ENCODE measurements around the gene LARGE1. TPM values are rescaled to one million over a fixed set of nuclear protein-coding genes. Genes with fewer than 3 reads are reported as not detected.

The LARGE1 gene
- total and polyA plus RNA-seq, 2 of the 4 experiments (the other 2 are of a cell fraction) = 6.2 to 12.4 TPM

DNA sequence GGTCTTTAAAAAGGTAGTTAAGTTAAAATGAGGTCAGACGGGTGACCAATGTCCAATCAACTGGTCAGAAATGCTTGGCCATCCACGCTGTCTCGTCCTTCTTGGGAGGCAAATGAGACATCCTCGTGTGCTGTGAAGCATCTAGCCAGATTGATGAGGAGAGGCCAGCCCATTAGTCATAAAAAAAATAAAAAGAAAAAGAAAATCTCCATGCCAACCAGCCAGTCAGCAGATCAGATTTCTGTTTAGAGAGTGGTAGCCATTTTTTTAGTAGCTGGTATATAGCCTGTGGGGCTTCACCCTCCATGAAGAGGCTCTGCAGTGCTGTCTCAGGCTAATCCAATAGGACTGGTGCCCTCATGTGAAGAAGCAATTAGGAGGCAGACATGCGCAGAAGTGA is 519.0 kb downstream of the LARGE1 start:
- Histone ChIP-seq H4K5ac (ENCODE audit: low read depth, low read length) (no peak overlapping the region), H3K14ac (replicated peaks; ENCODE audit: low read depth, low read length) (no peak overlapping the region), H3K79me1 (ENCODE audit: low read depth in 1 of 2, low read length in 2 of 2) (no peaks in the 10 kb centered on the region), H2BK20ac (ENCODE audit: low read depth, low read length) (no peak overlapping the region), H3K56ac (ENCODE audit: extremely low read depth, insufficient read depth, low read length) (no peak overlapping the region), H2BK5ac (ENCODE audit: low read depth, low read length, poor library complexity, severe bottlenecking) (no peak overlapping the region), H3K18ac (ENCODE audit: low read depth, low read length) (no peak overlapping the region), H4K20me1 (ENCODE audit: insufficient read depth, low read length) (no peaks in the 10 kb centered on the region), H2AK9ac (replicated peaks; ENCODE audit: low read depth, low read length, poor library complexity) (no peak overlapping the region), H3K9me1 (ENCODE audit: insufficient read depth, low read length) (0 out of 2 replicates have a peak, but pooled peaks cover 3% of the 10 kb centered on the region), H3K4me3 (ENCODE audit: insufficient read depth, low read depth, low read length) (no peak overlapping the region), H3K36me3 (ENCODE audit: control insufficient read depth, insufficient read depth, low read length) (no peaks in the 10 kb centered on the region; the same call in 1 of the 2 replicates), H2BK15ac (ENCODE audit: low read depth, low read length) (no peak overlapping the region), H2BK120ac (ENCODE audit: low read depth, low read length) (no peak overlapping the region), H3K9ac (ENCODE audit: low read depth, low read length) (no peak overlapping the region), H3K4me2 (ENCODE audit: low read depth, low read length) (no peak overlapping the region), H2AFZ (replicated peaks; ENCODE audit: low read length, poor library complexity) (no peak overlapping the region), H4K8ac (ENCODE audit: low read depth in 2 of 2, low read length in 2 of 2) (no peak overlapping the region), H2AK5ac (ENCODE audit: low read depth, low read length) (no peak overlapping the region), H3K27ac (ENCODE audit: insufficient read depth, low read length) (no peak overlapping the region), H3K9me3 (ENCODE audit: control insufficient read depth, insufficient read depth, low read length) (no peaks in the 10 kb centered on the region), H3K23ac (ENCODE audit: low read depth, low read length) (no peak overlapping the region), H3K27me3 (ENCODE audit: control insufficient read depth, insufficient read depth, low read length) (no peaks in the 10 kb centered on the region), H4K91ac (ENCODE audit: insufficient read depth, low read depth, low read length) (no peak overlapping the region), H3K4me1 (ENCODE audit: control insufficient read depth, insufficient read depth, low read length) (peaks cover 7% of the 10 kb centered on the region), H3K4ac (ENCODE audit: low read depth, low read length) (no peak overlapping the region)
- intact Hi-C loops (cut with micrococcal nuclease) = no loop called here
- WGBS, 2 experiments (ENCODE audit: extremely low coverage in 2 of 2, insufficient read length in 1 of 2) = no CpG with 5 or more reads among the region's 5 CpGs
- dilution Hi-C loops (cut with HindIII; ENCODE audit: low sequenced_read_pairs, unreplicated experiment) = no loop called here
- no TSS peak for BruUV-seq (replicated peaks)
- DNase-seq (peak; percentile 75), ATAC-seq (ENCODE audit: low read depth) (peak; percentile 87)
- POLR2A ChIA-PET (ENCODE audit: unreplicated experiment) = no interaction called here
- TF ChIP-seq FOS (IDR thresholded peaks at IDR 0.05; ENCODE audit: low read depth, low read length) (peak; percentile 49), CTCF (conservative IDR thresholded peaks at IDR 0.05; ENCODE audit: low read depth, low read length) (no peak)
- CTCF ChIA-PET = no interaction called here
- in situ Hi-C loops (cut with MboI; ENCODE audit: low sequenced_read_pairs) = no loop called here

Data from IMR-90 (cell line).